ENCODE data around the gene CCDC34. TPM values are rescaled to one million over a fixed set of nuclear protein-coding genes. Genes with fewer than 3 reads are reported as not detected.
A peak's percentile ranks its signal among the peaks of the same experiment; 100 is the strongest.

CCDC34 gene, protein sequence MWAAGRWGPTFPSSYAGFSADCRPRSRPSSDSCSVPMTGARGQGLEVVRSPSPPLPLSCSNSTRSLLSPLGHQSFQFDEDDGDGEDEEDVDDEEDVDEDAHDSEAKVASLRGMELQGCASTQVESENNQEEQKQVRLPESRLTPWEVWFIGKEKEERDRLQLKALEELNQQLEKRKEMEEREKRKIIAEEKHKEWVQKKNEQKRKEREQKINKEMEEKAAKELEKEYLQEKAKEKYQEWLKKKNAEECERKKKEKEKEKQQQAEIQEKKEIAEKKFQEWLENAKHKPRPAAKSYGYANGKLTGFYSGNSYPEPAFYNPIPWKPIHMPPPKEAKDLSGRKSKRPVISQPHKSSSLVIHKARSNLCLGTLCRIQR
- total RNA-seq = 1 to 10 TPM; 3.2 to 8.0 (median 4.0) TPM

DNA sequence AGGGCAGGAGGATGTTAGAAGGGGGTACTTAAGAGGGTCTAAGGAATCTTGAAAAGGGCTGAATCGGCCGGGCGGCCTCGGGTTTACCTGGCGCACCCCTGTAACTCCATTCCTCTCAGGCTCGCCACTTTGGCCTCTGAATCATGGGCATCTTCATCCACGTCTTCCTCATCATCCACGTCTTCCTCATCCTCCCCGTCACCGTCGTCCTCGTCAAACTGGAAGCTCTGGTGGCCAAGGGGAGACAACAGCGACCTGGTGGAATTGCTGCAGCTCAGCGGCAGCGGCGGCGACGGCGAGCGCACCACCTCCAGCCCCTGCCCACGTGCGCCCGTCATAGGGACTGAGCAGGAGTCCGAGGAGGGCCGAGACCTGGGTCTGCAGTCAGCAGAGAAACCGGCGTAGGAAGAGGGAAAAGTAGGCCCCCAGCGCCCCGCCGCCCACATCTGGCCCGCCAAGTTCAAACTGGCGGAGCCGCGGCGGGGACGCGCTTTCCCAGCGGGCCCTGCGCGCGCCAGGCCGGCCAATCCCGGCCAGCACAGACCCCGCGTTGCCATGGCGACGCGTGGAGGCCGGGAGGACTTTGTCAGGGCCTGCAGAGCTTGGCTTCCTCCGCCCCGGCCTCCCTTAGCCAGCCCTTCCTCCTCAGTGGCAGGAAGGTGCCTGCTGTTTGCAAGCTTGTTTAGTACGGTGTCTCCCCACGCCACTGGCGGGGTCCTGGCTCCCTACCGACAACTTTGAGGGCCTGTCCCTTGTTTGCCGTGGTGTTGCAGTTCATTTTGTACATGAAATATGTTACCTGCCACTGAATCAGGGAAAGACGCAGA is at the start of gene CCDC34:
Gene CCDC34, minus strand, starts transcription at position 467 of the 827 bp plus-strand sequence. Its CDS starts 21 bp downstream, at position 446.
- Histone ChIP-seq H3K4me1 (peaks cover 17% of the 10 kb centered on the region), H3K27me3 (no peaks in the 10 kb centered on the region), H3K9me3 (no peaks in the 10 kb centered on the region), H3K27ac (peak within 1 kb of the TSS; percentile 24), H3K4me3 (peak within 1 kb of the TSS; percentile 63), H3K36me3 (peaks cover 4% of the 10 kb centered on the region)
- TF ChIP-seq, protein P1, sequence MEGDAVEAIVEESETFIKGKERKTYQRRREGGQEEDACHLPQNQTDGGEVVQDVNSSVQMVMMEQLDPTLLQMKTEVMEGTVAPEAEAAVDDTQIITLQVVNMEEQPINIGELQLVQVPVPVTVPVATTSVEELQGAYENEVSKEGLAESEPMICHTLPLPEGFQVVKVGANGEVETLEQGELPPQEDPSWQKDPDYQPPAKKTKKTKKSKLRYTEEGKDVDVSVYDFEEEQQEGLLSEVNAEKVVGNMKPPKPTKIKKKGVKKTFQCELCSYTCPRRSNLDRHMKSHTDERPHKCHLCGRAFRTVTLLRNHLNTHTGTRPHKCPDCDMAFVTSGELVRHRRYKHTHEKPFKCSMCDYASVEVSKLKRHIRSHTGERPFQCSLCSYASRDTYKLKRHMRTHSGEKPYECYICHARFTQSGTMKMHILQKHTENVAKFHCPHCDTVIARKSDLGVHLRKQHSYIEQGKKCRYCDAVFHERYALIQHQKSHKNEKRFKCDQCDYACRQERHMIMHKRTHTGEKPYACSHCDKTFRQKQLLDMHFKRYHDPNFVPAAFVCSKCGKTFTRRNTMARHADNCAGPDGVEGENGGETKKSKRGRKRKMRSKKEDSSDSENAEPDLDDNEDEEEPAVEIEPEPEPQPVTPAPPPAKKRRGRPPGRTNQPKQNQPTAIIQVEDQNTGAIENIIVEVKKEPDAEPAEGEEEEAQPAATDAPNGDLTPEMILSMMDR (IDR thresholded peaks at IDR 0.05) = no peak
- TF ChIP-seq POLR2AphosphoS5 (IDR thresholded peaks at IDR 0.05) = peak in 2 of 3 donors; percentile 51 to 74
- DNase-seq (ENCODE audit: low spot score in 2 of 2) = peak; percentile 92
- WGBS = 1% methylated on average over 18 of the region's 57 CpGs

DNA sequence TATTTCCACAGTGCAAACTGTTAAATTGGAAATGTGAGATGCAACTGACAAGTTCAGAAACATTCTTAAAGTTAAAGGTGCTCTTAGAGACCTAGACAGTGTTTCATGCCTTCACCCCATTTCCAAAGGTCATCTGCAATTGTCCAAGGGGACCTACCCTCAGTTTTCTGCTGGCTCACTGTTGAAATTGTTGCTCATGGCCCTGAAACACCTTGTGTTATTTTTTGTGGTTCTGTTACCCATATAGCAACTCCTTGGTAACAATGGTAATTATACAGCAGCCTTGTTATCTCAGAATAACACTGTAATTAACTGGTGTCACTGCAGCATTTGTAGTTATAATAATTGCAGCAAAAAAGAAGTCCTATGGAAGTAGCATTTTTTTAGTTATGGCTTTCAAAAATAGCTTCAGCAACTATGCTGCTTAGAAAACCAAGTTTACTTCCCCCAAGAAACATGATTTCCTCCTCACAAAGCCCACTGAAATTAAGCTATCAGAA is 49.2 kb upstream of the CCDC34 start:
- TF ChIP-seq POLR2A (IDR thresholded peaks at IDR 0.05) (no peak), POLR2AphosphoS5 (IDR thresholded peaks at IDR 0.05) (no peak), EP300 (IDR thresholded peaks at IDR 0.05) (no peak)
- TF ChIP-seq, protein P1 (IDR thresholded peaks at IDR 0.05) = no peak
- no peak overlapping the region for H3K27ac ChIP-seq
- no peak for DNase-seq (ENCODE audit: low spot score in 2 of 2)
- peaks cover 82% of the 10 kb centered on the region for H3K4me1 ChIP-seq
- no peak overlapping the region for H3K4me3 ChIP-seq
- H3K36me3 ChIP-seq = no peaks in the 10 kb centered on the region
- H3K27me3 ChIP-seq = no peaks in the 10 kb centered on the region
- no peaks in the 10 kb centered on the region for H3K9me3 ChIP-seq

DNA sequence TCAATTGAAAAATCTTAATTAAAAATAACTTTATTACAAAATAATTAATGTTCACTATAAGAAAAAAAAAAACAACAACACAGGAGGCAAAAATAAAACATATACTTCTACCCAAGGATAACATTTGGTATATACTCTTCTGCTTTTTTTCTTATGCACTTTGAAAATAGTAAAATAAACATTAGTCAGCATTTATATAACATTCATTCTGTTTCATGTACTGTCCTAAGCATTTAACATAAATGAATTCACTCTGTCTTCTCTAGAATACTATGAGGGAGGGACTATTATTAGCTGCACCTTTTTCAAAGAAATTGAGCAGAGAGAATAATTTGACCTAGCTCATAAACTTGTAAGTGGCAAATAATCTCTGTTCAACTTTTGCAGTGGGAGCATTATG is 48.3 kb upstream of the CCDC34 start:
- H3K4me3 ChIP-seq = no peak overlapping the region
- H3K9me3 ChIP-seq = no peaks in the 10 kb centered on the region
- no peak overlapping the region for H3K27ac ChIP-seq
- TF ChIP-seq EP300 (IDR thresholded peaks at IDR 0.05) (no peak), POLR2AphosphoS5 (IDR thresholded peaks at IDR 0.05) (no peak), POLR2A (IDR thresholded peaks at IDR 0.05) (no peak)
- TF ChIP-seq, protein P1 (IDR thresholded peaks at IDR 0.05) = no peak
- DNase-seq (ENCODE audit: low spot score in 2 of 2) = no peak
- H3K4me1 ChIP-seq = peaks cover 76% of the 10 kb centered on the region
- H3K36me3 ChIP-seq = no peaks in the 10 kb centered on the region
- H3K27me3 ChIP-seq = no peaks in the 10 kb centered on the region

DNA sequence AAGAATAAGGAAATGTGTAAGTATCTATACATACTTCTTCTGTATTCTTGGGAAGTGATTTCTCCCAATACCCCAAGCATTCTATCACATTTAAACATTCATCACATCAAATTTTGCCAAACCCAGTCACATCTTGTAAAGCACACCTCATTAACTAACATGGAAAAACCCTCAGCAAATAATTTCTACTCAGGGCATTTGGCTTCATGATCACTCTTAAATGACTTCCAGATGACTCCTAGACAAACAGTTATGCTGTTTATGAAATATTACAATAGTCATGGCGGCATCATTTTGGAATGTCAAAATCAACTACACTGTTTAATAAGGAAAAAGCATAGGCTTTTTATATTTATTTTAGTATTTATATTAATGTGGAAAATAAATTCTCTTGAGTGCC is 47.3 kb upstream of the CCDC34 start:
- 51% methylated on average over 1 of the region's 1 CpG for WGBS
- Histone ChIP-seq H3K27ac (no peak overlapping the region), H3K36me3 (no peaks in the 10 kb centered on the region), H3K9me3 (no peaks in the 10 kb centered on the region), H3K4me1 (peaks cover 78% of the 10 kb centered on the region), H3K27me3 (no peaks in the 10 kb centered on the region), H3K4me3 (no peak overlapping the region)
- no peak for TF ChIP-seq EP300 (IDR thresholded peaks at IDR 0.05)
- TF ChIP-seq, protein P1 (IDR thresholded peaks at IDR 0.05) = no peak
- no peak for DNase-seq (ENCODE audit: low spot score in 2 of 2)

DNA sequence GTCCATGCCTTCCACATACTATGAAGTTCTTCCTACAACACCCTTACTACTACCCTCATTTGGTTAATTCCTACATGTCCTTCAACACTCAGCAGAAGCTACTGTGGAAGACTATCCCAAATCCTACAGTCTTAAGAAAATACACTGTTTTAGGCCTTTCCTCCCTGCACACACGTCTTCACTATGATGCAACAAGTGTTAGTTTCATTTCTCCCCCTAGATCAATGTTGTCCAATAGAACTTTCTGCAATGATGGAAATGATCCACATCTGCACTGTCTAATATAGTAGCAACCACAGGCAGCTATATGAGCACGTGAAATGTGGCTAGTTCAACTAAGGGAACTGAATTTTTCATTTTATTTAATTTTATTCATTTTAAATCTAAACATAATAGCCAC is 46.7 kb upstream of the CCDC34 start:
- Histone ChIP-seq H3K27ac (peak overlapping the region; percentile 32), H3K4me3 (no peak overlapping the region), H3K27me3 (no peaks in the 10 kb centered on the region), H3K9me3 (no peaks in the 10 kb centered on the region), H3K4me1 (peaks cover 78% of the 10 kb centered on the region), H3K36me3 (no peaks in the 10 kb centered on the region)
- 69% methylated on average over 2 of the region's 2 CpGs for whole genome bisulfite sequencing
- DNase-seq (ENCODE audit: low spot score in 2 of 2) = no peak
- no peak for TF ChIP-seq EP300 (IDR thresholded peaks at IDR 0.05)
- no peak for TF ChIP-seq POLR2A (IDR thresholded peaks at IDR 0.05)
- TF ChIP-seq, protein P1 (IDR thresholded peaks at IDR 0.05) = no peak
- TF ChIP-seq POLR2AphosphoS5 (IDR thresholded peaks at IDR 0.05) = no peak

Data from suprapubic skin (tissue), 4 donors.